ENCODE results near the gene EPHB1. TPM values are rescaled to one million over a fixed set of nuclear protein-coding genes. Genes with fewer than 3 reads are reported as not detected.

EPHB1 gene
- total RNA-seq, 1 donor from 2014 or later: 1.9 TPM

DNA sequence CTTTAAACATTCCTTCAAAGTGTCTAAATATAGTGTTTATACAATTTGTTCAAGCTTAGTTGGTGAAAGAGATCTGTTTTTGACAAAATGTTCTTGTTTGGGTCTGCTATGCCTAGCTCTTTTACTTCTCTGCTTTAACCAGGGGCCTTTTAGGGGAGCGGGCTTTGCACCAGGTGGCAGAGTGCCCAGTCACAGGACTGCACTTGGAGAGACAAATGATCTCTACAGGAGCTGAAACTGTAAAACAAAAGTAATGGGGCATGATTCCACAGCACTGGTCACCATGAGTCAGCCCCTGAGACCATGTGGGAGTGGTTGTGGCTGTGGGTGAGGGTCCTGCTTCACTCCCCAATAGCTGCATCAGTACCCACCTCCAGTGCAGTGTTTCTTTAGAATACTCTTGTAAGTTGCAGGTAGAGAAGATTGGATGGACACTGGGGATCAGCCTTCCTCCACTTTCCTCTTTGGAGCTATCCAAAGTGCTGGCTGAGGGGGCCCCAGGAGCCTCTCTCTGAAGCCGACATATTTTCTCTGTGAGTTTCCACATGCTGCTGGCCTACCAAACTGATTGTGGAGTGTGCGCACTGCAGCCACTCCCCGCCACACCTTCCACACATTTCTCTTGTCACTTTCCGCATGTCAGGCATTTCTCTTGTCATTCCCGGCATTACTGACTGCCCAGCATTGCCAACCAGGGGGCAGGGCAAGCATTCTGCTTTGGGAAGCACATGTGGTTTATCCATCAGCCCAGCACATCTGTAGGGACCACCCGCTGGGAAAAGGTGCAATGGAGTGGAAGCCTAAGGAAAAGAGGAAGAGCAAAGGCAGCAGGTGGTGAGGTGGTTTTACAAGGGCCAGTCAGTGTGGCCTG, 110.0 kb downstream of the EPHB1 start:
- DNase-seq (ENCODE audit: low spot score): peak; percentile 60

GRCh38 chr3:134905647-134905935, 110.5 kb downstream of the EPHB1 start:
- peak; percentile 28 for DNase-seq (ENCODE audit: low spot score)

DNA sequence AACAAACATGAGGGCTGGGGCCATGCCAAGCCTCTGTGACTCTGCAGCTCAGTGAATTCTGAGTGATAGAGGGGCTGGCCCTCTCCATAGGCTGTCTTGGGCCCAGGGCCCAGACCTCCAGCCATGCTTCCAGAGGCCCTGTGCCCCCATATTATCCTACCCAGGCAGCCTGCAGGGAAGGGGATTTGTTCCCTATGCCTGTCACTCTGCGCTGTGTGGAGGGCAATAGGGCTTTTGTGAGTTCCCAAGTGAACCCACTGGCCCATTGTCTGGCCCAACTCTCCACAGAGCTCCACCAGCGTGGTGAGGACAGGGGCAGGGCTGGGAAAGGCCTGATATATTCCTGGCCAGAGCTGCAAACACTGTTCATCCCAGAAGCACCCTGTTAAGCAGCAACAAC, 113.2 kb downstream of the EPHB1 start:
- DNase-seq (ENCODE audit: low spot score): peak; percentile 24

GRCh38 chr3:134910026-134910425, 115.0 kb downstream of the EPHB1 start:
- peak; percentile 62 for DNase-seq (ENCODE audit: low spot score)

DNA sequence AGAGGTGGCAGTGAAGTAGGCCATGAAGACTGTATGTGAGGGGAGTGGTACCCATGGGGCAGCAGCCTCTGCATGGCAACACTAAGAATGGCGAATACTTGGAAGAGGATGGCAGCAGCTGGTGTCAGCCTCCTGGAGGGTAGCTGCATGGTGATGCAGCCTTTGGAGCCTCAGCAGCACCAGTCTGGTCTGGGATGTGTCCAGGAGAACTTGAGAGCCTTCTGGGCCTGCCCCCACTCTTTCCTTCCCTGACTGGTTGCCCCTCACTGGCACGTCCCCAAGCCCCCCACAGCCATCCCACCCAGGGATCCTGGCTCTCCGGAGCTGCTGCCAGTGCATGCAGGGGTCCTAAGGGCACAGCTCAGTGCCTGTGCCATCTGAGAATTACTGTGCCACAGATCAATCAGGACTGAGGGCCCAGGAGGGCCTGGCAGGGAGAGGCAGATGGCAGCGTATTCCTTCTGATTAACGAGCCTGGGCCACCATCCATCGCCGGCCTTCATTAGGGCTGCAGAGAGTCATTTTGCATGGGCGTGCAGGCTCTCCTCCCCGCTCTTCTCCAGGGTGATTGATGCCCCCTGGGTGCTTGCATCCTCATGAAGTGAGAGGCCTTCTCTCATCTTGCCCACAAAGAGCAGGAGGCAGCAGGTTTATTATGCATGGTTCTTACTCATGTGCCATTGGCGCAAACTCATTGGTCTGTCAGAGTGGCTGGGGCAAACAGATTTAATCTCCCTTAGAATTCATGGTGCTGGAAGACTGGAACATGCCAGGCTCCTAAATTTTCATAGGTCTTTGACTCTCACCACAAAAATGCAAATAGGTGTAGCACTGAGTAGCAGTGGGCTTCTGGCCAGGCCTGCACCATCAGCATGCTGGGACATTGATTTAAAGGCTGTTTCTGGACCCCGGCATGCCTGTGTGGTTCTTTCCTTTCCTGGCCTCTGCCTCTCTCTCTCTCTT, 116.8 kb downstream of the EPHB1 start:
- DNase-seq (ENCODE audit: low spot score): peak; percentile 87

DNA sequence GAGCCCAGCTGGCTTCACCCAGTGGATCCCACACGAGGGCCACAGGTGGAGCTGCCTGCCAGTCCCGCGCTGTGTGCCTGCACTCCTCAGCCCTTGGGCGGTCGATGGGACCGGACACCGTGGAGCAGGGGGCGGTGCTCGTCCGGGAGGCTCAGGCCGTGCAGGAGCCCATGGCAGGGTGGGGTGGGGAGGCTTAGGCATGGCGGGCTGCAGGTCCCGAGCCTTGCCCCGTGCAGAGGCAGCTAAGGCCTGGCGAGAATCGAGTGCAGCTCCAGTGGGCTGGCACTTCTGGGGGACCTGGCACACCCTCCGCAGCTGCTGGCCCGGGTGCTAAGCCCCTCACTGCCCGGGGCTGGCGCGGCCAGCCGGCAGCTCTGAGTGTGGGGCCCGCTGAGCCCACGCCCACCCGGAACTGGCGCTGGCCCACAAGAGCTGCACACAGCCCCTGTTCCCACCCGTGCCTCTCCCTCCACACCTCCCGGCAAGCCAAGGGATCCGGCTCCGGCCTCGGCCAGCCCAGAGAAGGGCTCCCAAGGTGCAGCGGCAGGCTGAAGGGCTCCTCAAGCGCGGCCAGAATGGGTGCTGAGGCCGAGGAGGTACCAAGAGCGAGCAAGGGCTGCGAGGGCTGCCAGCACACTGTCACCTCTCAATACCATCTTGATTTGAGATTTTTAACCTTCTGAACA, 121.4 kb downstream of the EPHB1 start:
- DNase-seq (ENCODE audit: low spot score): no peak

GRCh38 chr3:134917631-134918030, 122.6 kb downstream of the EPHB1 start:
- DNase-seq (ENCODE audit: low spot score): no peak

DNA sequence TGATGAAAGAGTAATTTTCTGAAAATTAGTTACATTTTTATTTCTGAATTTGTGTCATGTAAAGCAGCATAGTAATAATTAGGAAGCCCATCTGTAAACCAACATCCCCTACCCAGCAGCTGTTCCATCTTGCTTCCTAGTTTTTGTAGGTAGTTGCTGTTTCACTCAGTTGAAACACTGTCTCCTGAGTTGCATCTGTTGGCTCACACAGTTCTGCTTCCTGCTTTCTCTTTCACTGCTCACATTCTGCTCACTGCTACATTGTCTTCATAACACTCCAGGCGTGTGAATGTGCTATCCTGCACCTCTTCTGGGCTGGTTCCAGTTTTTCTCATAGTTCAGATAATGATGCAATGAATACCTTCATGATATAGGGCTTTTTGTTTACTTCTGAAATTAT, 123.4 kb downstream of the EPHB1 start:
- no peak for DNase-seq (ENCODE audit: low spot score)

GRCh38 chr3:134922101-134922500, 127.0 kb downstream of the EPHB1 start:
- DNase-seq (ENCODE audit: low spot score): no peak

DNA sequence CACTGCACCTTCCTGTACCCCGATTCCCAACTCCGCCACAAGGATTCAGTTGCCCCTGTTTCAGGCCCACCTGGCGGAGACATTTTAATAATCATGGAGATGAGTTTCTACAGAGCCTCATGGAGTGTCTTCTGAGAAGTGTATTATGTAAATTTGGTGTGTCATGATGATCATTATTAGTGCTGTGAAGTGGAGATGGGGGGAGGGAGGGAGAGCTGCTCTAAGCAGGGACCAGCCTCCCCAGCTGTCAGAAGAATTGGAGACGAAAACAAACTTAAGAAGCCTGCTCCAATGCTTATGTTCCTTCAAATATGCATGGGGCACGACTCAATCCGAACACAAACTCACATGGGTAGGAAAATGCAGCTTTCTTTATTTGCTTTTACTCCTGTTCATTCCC, 127.8 kb downstream of the EPHB1 start:
- DNase-seq (ENCODE audit: low spot score): no peak

GRCh38 chr3:134923286-134923685, 128.2 kb downstream of the EPHB1 start:
- no peak for DNase-seq (ENCODE audit: low spot score)

GRCh38 chr3:134927599-134927998, 132.5 kb downstream of the EPHB1 start:
- DNase-seq (ENCODE audit: low spot score): no peak

- no peak for DNase-seq (ENCODE audit: low spot score)
Observed at GRCh38 chr3:134928392-134928791, 133.3 kb downstream of the EPHB1 start.

DNA sequence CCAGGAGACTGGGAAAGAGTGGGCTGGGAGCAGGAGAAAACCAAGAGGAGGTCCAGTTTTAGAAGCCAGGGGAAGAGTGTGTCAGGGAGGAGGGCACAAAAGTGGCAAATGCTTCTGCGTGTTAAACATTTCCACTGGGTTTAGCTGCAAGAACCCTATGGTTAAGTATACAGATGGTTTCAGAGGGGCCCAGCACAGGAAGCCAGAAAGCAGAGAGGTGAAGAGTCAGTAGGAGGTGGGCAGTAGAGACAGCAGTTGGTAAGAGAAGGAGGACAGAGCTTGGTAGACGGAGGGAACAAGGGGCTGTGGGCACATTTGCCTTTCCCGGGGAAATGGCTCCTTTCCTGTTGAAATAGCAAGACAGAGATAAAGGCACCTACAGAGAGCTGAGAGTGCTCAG, 133.8 kb downstream of the EPHB1 start:
- no peak for DNase-seq (ENCODE audit: low spot score)

DNA sequence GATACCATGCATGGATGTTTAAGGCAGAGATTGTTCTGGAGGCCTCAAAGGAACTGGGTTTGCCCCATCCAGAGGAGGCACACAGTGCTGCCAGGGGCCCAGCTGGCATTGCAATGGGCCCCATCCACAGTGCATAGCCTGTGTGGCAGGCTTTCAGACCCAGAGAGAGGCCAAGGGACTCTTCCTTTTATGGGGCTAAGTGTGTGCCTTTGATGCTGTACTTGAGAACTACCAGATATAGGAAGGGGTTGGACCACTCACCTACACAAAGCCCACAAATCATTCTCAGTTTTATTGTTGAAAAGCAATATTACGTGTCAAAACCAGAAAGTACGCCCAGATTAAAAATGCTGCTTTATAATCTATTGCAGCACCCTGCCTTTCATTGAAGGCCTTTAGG, 134.9 kb downstream of the EPHB1 start:
- DNase-seq (ENCODE audit: low spot score): no peak

GRCh38 chr3:134931045-134931785, 136.2 kb downstream of the EPHB1 start:
- DNase-seq (ENCODE audit: low spot score): no peak

GRCh38 chr3:134932035-134932434, 137.0 kb downstream of the EPHB1 start:
- DNase-seq (ENCODE audit: low spot score): no peak

- DNase-seq (ENCODE audit: low spot score): no peak
Observed at GRCh38 chr3:134933997-134934396, 138.9 kb downstream of the EPHB1 start.

DNA sequence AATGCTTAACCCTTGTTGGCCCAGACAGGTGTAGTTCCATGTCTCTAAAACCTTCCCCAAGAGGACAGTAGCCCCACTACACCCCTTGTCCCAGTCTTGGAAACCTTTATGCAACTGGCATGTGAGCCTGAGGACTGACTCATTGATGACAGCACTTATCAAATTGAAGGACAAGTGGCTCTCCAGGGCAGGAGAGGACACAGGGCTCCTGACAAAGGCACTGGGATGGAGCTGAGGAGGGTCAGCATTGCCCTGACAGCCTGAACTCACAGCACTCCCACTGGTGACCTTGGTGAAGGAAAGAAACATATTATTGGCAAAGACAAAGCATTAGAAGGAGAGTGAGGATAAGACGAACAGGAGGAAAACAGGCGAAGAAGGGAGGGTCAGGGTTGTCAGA, 139.9 kb downstream of the EPHB1 start:
- peak; percentile 35 for DNase-seq (ENCODE audit: low spot score)

DNA sequence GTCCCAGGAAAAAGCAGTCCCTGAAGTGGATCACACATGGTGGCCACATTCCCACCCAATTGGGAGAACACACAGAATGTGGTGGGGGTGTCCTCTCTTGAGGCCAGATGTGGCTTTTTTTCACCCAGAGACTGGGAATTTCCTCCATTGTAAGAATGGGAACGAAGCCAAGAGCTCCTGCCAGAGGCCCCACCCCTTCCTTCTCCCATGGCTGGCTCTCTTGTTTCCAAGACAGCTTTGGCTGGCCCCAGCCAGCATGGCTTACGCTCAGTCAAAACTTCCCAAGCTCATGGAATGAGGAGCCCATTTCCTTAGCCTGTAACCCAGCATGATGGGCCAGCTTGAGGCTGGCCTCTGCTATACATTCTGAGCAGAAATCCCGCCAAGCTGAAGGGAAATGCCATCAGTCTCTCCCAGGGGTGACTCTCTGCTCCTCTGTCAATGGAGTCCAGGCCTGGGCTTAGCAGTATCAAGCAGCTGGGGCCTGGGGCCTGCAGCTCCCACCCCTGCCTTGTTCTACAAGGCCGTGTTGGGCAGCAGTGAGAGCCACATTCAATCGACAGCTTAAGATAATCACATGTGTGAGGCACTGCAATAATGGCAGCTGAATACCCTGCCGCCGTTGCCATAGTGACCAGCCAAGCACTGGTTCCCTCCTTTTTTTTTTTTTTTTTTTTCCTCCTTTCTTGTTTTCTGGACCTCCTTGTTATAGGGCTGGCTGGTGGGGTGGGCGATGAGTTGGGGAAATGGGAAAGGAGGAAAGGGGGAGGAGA, 142.4 kb downstream of the EPHB1 start:
- DNase-seq (ENCODE audit: low spot score): peak; percentile 65
